Sigmoid colon (tissue), 7 donors: ENCODE measurements around the gene THOC6. TPM values are rescaled to one million over a fixed set of nuclear protein-coding genes. Genes with fewer than 3 reads are reported as not detected.
A peak's percentile ranks its signal among the peaks of the same experiment; 100 is the strongest.

Source experiments
- DNase-seq: peaks from one replicate; pipeline ENCODE4 v3.0.0-alpha.2; 2019
- H3K27ac ChIP-seq, 4 donors: fragments of 200-600 bp; sonication (generic); one replicate each; pipeline ENCODE4 v1.5.1; 2016 to 2019; ENCODE audit warnings: mild to moderate bottlenecking in 1 of 4
- H3K27me3 ChIP-seq, 3 donors: fragments of 200-600 bp; sonication (generic); one replicate each; pipeline ENCODE4 v1.5.1; 2019; ENCODE audit warnings: mild to moderate bottlenecking in 1 of 3
- H3K36me3 ChIP-seq, 4 donors: fragments of 200-600 bp; sonication (generic); one replicate each; pipeline ENCODE4 v1.5.1; 2016 to 2019
- H3K4me1 ChIP-seq, 4 donors: fragments of 200-600 bp; sonication (generic); one replicate each; pipeline ENCODE4 v1.5.1; 2017 to 2019
- H3K4me3 ChIP-seq, 4 donors: fragments of 200-600 bp; sonication (generic); one replicate each; pipeline ENCODE4 v1.5.1; 2017 to 2019; ENCODE audit warnings: mild to moderate bottlenecking in 2 of 4, moderate library complexity in 1 of 4
- H3K9me3 ChIP-seq, 4 donors: fragments of 200-600 bp in 3 of 4; sonication (generic) in 3 of 4; one replicate each; pipeline versions ENCODE4 v1.5.1 to v1.6.1; 2013 to 2019
- CTCF ChIP-seq, 4 experiments: fragments of 450-650 bp in 3 of 4; fragments of 200-600 bp in 1 of 4; IDR thresholded peaks; one replicate each; pipeline ENCODE4 v1.5.1; 2016 to 2019; ENCODE audit warnings: antibody characterized with exemption in 4 of 4, mild to moderate bottlenecking in 3 of 4, moderate library complexity in 2 of 4
- EP300 ChIP-seq, 4 donors: sonication (generic); formaldehyde crosslinking; IDR thresholded peaks; one replicate each; pipeline ENCODE4 v1.6.1; 2017; ENCODE audit warnings: antibody characterized with exemption in 4 of 4
- POLR2A ChIP-seq, 2 donors: fragments of 450-650 bp; IDR thresholded peaks; one replicate each; pipeline ENCODE4 v1.6.1; 2016; ENCODE audit warnings: antibody characterized with exemption in 2 of 2, mild to moderate bottlenecking in 2 of 2, moderate library complexity in 2 of 2
- POLR2AphosphoS5 ChIP-seq, 4 donors: sonication (generic); formaldehyde crosslinking; IDR thresholded peaks; one replicate each; pipeline ENCODE4 v1.6.1; 2017; ENCODE audit warnings: antibody characterized with exemption in 4 of 4
- WGBS, 2 donors: extraction: QIAGEN DNeasy Blood & Tissue Kit; methylation state at CpG; one replicate each; pipeline ENCODE4 v1.1.7; 2013; 5-methylcytosine and 5-hydroxymethylcytosine counted together
- intact Hi-C: fragments of 100-400 bp; cut with DNase I; formaldehyde crosslinking; loops from one replicate; pipeline ENCODE4 v1.15.1; 2023
- polyA plus RNA-seq, 3 donors: library from polyadenylated mRNA; stranded (reverse); fragments of 200-250 nt; gene quantifications; one replicate each; pipeline ENCODE4 v1.2.3, GENCODE V29; 2013
- total RNA-seq, 4 donors: library from RNA; depleted of rRNA; stranded (reverse); fragments of >200 nt; gene quantifications; one replicate each; pipeline ENCODE4 v1.1.0, GENCODE V29; 2016
- donor health status: healthy with polysubstance abuse.
- donor health status: Bipolar disorder and iron deficiency.
- donor health status: healthy.

The THOC6 gene
- total and polyA plus RNA-seq, 7 donors = 8.6 to 35.8 (median 15.8) TPM

- no peak for DNase-seq
- Histone ChIP-seq H3K36me3 (no peaks in the 10 kb centered on the region), H3K9me3 (no peaks in the 10 kb centered on the region), H3K4me3 (no peak overlapping the region), H3K27me3 (peaks cover 7 to 29% (median 9%) of the 10 kb centered on the region in 3 donors), H3K27ac (no peak overlapping the region), H3K4me1 (peaks cover 0 to 15% (median 13%) of the 10 kb centered on the region in 4 donors)
- intact Hi-C loops = no loop called here
- TF ChIP-seq POLR2AphosphoS5 (IDR thresholded peaks at IDR 0.05) (no peak), CTCF (IDR thresholded peaks at IDR 0.05) (no peak), POLR2A (IDR thresholded peaks at IDR 0.05) (no peak), EP300 (IDR thresholded peaks at IDR 0.05) (no peak)
- 86 to 94% methylated on average over 7 of the region's 7 CpGs for WGBS, 2 donors
Observed at GRCh38 chr16:2976201-2976600, 47.6 kb upstream of the THOC6 start.

- H3K27ac ChIP-seq = no peak overlapping the region
- no peaks in the 10 kb centered on the region for H3K36me3 ChIP-seq
- WGBS, 2 donors = 71 to 89% methylated on average over 15 of the region's 15 CpGs
- peaks cover 0 to 18% (median 15%) of the 10 kb centered on the region in 4 donors for H3K4me1 ChIP-seq
- TF ChIP-seq POLR2AphosphoS5 (IDR thresholded peaks at IDR 0.05) = no peak
- no peak for TF ChIP-seq EP300 (IDR thresholded peaks at IDR 0.05)
- TF ChIP-seq POLR2A (IDR thresholded peaks at IDR 0.05) = no peak
- no peak for TF ChIP-seq CTCF (IDR thresholded peaks at IDR 0.05)
- H3K4me3 ChIP-seq = no peak overlapping the region
- DNase-seq = no peak
- H3K9me3 ChIP-seq = no peaks in the 10 kb centered on the region
- intact Hi-C loops = no loop called here
- peaks cover 7 to 28% (median 9%) of the 10 kb centered on the region in 3 donors for H3K27me3 ChIP-seq
Observed at GRCh38 chr16:2976673-2977072, 47.2 kb upstream of the THOC6 start.

- Histone ChIP-seq H3K27ac (no peak overlapping the region), H3K9me3 (no peaks in the 10 kb centered on the region), H3K4me3 (no peak overlapping the region), H3K27me3 (peaks cover 7 to 28% (median 9%) of the 10 kb centered on the region in 3 donors), H3K4me1 (peaks cover 0 to 18% (median 15%) of the 10 kb centered on the region in 4 donors), H3K36me3 (no peaks in the 10 kb centered on the region)
- intact Hi-C loops = no loop called here
- no peak for DNase-seq
- 19 to 72% methylated on average over 6 of the region's 6 CpGs for WGBS, 2 donors
- TF ChIP-seq POLR2A (IDR thresholded peaks at IDR 0.05) = no peak
- TF ChIP-seq POLR2AphosphoS5 (IDR thresholded peaks at IDR 0.05) = no peak
- no peak for TF ChIP-seq EP300 (IDR thresholded peaks at IDR 0.05)
- TF ChIP-seq CTCF (IDR thresholded peaks at IDR 0.05) = no peak
Observed at GRCh38 chr16:2977440-2977839, 46.4 kb upstream of the THOC6 start.

DNA sequence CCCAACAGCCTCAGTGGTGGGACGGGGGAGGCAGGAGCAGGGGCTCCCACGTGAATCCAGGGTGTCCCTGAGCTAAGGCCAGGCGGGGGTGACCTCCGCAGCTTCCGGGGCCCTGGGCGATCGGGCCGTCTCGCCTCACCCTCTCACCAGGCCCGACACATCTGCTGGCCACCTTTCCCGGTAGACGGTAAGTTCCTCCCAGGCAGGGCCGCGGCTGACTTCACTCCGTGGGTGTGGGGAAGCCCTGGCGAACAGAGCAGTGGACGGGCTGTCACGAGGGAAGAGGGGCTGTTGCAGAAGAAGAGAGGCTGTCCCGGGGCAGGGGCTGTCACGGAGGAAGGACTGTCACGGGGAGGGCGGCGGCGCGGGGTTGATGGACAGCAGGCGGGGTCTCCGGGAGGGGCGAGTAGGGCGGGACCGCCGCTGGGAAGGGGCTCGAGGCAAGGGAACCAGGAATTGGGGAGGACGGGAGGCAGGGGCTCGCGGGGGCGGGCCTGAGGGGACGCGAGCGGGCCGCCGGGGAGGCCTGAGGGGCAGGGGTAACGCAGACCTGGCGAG is 44.1 kb upstream of the THOC6 start:
- TF ChIP-seq POLR2A (IDR thresholded peaks at IDR 0.05) (no peak), POLR2AphosphoS5 (IDR thresholded peaks at IDR 0.05) (no peak), CTCF (IDR thresholded peaks at IDR 0.05) (no peak), EP300 (IDR thresholded peaks at IDR 0.05) (no peak)
- no peaks in the 10 kb centered on the region for H3K36me3 ChIP-seq
- H3K4me3 ChIP-seq = peak overlapping the region; percentile 65 to 90 (median 72)
- peaks cover 7 to 28% (median 9%) of the 10 kb centered on the region in 3 donors for H3K27me3 ChIP-seq
- no peak for DNase-seq
- WGBS, 2 donors = 2 to 8% methylated on average over 43 of the region's 43 CpGs
- H3K9me3 ChIP-seq = no peaks in the 10 kb centered on the region
- intact Hi-C loops = loop anchor here (5.0 kb wide), 1 partner anchor 52 kb away; no protein-coding TSS in a partner anchor
- H3K4me1 ChIP-seq = peaks cover 0 to 27% (median 23%) of the 10 kb centered on the region in 4 donors
- H3K27ac ChIP-seq = no peak overlapping the region
